ENCODE measurements around the gene TPRN.
"Not testable (repeated sequence)": the region's sequence is repeated elsewhere in the genome, so short reads cannot be mapped to it uniquely, and the experiment has no call there.

TPRN gene

DNA sequence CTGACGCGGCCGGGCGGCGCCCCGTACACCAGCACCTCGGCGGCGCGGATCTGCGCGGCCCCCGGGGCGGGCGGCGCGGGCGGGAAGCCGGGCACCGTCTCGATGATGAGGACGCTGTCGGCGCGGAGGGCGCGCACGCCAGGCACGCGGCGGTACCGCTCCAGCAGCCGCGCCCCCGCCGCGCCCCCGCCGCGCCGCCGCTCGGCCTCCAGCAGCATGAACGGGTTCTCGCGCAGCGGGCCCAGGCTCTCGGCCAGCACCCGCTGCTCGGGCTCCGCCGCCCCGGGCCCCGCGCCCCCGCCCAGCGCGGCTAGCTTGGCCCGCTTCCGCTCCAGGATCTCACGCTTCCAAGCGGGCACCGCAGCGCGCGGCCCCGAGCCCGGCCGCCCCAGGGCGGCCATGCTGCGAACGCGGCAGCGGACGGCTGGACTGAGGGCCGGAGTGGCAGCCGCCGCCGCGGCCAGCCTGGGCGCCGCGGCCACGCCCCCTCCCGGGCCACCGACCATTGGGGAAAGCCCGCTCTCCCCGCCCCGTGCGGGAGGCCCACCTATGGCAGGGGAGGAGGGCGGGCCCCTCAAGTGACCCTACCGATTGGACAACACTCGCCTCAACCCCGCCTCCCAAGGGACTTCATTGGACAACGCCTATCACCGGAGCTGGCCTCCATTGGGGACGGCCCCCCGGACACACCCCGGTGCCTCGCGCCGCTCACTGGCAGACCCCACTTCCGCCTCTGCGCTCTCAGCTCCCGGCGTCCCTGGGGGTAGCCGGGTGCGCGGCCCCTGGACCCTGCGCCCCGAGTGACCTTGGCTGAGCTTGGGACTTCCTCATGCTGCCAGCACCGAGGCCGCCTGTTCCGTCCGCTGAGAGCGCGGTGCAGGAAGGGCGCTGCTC, at the start of gene TPRN:
TPRN (minus strand) TSS at position 431 of the 894 bp plus-strand sequence; CDS start at position 401, 30 bp downstream.
- DNase-seq (ENCODE audit: low read depth in 2 of 2): peak; percentile 97 to 99

DNA sequence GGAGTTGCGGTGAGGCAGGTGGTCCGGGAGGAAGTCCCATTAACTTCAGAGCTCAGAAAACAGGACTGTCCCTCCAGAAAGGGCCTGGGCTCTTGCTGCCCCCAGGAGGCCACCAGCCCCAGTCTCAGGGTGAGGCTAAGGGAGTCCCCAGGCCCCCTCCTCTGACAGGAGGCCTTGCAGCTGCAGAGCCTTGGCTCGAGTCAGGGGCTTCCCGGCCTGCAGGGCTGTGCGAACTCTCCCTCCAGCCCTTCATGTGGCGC, 47.3 kb upstream of the TPRN start:
- no peak for DNase-seq (ENCODE audit: low read depth in 2 of 2)

DNA sequence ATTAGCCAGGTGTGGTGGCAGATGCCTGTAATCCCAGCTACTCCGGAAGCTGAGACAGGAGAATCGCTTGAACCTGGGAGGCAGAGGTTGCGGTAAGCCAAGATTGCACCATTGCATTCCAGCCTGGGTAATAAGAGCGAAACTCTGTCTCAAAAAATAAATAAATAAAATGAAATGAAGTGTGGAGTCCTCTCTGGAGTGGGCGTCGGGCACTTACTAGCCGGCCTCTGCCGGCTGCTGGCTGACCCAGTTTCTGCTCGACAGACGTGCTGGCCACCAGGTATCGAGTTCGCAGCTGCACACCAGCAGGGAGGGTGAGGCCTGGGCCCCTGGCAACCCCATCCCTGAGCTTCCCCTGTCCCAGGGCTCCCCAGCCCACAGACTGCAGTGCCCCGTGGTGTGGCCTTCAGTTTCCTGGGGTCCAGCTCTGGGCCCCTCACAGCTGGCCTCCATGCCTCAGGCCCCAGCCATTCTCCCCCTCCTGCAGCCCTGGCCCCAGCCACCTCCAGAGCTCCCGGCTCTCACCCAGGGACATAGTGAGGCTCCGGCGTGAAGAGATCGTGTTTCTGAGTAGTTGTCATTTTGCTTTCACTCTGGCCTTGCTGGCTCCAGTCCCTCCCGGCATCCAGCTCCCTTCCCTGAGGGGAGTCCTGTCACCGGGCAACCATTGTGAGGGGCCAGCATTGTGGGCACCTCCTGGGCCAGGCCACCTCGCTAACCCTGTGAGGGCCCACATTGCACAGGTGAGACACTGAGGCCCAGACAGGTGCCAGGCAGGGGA, 46.8 kb upstream of the TPRN start:
- DNase-seq (ENCODE audit: low read depth in 2 of 2): no peak

DNA sequence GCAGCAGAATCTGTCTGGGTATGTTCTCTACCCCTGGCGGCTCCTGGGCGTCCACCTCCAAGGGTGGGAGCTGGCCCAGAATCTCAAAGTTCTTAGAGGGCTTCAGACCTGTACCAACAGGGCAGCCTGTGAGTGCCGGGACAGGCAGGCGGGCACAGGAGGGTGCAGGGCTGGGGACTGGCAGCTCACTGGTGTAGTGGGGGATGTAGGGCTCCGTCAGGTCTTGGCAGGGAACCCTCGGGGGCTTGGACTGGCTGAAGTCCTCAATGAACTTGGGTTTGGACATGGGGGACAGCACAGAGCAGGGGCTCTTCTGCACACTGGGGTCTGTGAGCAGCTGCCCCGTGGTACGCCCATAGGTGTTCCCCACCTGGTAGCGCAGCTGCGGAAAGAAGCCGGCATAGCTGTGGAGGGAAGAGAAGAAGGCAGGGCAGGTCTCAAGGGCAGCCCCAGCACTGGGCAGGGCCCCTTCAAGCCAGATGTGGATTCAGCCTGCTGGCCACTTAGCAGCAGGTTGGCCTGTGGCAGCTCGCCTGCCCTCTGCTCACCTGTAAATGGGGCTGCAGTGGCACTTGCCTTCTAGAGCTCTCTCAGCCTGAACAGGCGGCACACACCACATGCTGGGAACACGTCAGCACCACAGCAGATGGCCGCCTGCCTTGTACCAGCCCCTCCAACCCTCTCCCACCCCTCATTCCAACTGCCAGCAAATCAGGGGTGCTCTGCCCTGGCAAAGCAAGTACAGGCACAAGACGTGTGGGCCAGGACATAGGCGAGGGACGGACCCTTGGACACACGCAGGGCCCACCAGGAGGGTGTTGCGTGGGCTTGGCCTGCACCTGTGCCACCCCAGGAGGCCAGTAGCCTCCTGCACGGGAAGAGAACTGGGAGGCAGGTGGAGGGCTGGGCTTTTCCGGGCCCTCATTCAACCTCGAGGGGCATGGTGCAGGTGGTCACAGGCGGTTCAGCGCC, 45.2 kb upstream of the TPRN start:
- DNase-seq (ENCODE audit: low read depth in 2 of 2): no peak

- DNase-seq (ENCODE audit: low read depth in 2 of 2): no peak
Measured at GRCh38 chr9:137244486-137245449, 44.2 kb upstream of the TPRN start.

DNA sequence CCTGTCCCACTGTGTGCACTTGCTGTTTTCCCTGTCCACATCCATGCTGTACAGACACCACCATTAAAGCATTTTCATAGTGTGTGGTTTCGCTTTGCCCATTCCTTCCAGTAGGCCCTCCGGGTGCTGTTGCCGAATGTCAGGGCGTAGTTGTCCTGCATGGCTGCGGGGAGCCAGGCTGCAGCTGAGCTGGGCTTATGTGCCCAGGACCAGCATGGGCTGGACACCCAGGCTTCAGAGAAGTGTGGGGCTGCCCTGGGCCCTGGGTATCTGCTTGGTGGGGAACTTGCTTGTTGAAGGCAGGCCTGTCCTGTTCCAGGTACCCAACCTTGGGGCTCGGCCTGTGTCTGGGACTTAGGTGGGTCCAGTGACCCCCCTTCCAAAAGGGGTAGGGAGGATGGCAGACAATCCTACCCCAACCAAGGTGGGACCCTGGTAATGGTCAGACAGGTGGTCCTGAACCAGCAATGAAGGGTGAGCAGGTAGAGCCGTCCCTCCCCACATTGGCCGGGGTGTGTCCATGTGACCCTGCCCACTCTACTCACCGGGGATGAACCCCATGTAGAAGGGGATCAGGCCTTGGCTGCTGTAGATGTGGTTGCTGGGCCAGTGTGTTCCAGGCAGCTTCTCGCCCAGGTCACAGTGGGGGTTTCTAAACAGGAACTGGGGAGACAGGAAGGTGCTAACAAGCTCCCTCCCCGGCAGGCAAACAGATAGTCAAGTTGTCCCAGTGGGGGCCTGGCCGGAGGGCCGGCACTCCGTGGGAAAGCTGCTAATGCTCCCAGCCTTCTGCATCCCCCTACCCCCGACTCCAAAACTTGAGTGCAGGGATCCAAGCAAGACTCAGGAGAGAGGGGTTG, 43.3 kb upstream of the TPRN start:
- no peak for DNase-seq (ENCODE audit: low read depth in 2 of 2)

GRCh38 chr9:137243266-137243625, 42.7 kb upstream of the TPRN start:
- not testable (repeated sequence) for DNase-seq (ENCODE audit: low read depth in 2 of 2)

DNA sequence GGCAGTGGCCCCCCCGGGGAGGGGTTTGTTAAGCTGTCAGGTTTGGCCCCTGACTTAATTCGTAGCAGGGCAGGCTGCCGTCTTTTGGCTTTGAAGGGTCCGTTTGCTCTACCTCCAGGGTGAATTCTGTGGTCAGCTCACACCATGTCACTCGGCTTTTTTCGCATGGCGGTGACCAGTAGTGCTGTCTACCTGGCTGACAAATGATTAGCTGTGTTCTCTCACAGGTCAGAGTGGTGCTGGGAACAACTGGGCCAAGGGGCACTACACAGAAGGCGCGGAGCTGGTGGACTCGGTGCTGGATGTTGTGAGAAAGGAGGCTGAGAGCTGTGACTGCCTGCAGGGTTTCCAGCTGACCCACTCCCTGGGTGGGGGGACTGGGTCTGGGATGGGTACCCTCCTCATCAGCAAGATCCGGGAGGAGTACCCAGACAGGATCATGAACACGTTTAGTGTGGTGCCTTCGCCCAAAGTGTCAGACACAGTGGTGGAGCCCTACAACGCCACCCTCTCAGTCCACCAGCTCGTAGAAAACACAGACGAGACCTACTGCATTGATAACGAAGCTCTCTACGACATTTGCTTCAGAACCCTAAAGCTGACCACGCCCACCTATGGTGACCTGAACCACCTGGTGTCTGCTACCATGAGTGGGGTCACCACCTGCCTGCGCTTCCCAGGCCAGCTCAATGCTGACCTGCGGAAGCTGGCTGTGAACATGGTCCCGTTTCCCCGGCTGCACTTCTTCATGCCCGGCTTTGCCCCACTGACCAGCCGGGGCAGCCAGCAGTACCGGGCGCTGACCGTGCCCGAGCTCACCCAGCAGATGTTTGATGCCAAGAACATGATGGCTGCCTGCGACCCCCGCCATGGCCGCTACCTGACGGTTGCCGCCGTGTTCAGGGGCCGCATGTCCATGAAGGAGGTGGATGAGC, 42.0 kb upstream of the TPRN start:
- DNase-seq (ENCODE audit: low read depth in 2 of 2): no peak

GRCh38 chr9:137241490-137242268, 41.1 kb upstream of the TPRN start:
- peak; percentile 44 to 76 for DNase-seq (ENCODE audit: low read depth in 2 of 2)

DNA sequence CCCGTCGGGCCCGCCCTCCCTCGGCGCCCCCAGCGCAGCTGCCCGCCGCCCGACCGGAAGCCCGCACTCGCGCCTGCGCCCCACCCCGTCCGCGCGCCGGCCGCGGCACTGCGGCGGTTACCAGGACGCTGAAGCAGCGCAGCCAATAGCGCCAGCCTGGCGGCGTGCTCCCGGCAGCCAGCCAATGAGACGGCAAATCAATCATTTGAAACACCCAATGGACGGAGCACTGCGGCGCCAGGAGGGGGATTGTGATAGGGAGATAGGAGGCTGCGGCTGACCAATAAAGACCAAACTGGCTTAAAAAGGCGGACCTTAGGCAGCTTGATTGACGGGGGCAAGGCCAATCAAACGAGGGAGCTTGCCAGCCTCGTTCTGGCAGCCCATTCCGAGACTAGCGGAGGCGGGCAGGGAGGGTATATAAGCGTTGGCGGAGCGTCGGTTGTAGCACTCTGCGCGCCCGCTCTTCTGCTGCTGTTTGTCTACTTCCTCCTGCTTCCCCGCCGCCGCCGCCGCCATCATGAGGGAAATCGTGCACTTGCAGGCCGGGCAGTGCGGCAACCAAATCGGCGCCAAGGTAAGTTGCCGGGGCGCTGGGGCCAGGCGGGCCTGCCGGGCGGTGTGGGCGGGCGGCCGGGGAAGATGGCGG, 40.4 kb upstream of the TPRN start, which contains the start of gene TUBB4B:
TUBB4B (plus strand) TSS at position 447 of the 649 bp plus-strand sequence; CDS start at position 521, 74 bp downstream.
- peak; percentile 96 to 99 for DNase-seq (ENCODE audit: low read depth in 2 of 2)

- peak; percentile 40 to 75 for DNase-seq (ENCODE audit: low read depth in 2 of 2)
Measured at GRCh38 chr9:137240318-137240840, 39.8 kb upstream of the TPRN start.

DNA sequence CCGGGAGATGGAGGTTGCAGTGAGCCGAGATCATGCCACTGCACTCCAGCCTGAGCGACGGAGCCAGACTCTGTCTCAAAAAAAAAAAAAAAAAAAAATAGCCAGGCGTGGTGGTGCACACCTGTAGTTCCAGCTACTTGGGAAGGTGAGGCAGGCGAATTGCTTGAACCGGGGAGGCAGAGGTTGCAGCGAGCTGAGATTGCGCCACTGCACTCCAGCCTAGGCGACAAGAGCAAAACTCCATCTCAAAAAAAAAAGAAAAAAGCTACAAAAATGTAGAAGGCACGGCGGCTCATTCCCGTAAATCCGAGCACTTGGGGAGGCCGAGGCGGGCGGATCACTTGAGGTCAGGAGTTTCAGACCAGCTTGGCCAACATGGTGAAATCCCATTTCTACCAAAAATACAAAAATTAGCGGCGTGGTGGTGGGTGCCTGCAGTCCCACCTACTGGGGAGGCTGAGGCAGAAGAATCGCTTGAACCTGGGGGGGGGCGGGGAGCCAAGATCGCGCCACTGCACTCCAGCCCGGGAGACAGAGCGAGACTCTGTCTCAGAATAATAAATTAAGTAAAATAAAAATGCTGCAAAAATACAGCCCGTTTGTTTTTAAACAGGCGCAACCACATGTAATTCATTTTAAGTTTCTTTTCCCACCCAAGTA, 39.1 kb upstream of the TPRN start:
- DNase-seq (ENCODE audit: low read depth in 2 of 2): not testable (repeated sequence)

GRCh38 chr9:137237759-137238726, 37.5 kb upstream of the TPRN start:
- DNase-seq (ENCODE audit: low read depth in 2 of 2): no peak

GRCh38 chr9:137236936-137237421, 36.4 kb upstream of the TPRN start:
- no peak for DNase-seq (ENCODE audit: low read depth in 2 of 2)
